Gastroesophageal sphincter (tissue), 4 donors: ENCODE data around the gene POFUT2. TPM values are rescaled to one million over a fixed set of nuclear protein-coding genes. Genes with fewer than 3 reads are reported as not detected.

Experiments used
- ATAC-seq: fragments of 150-250 bp; one replicate; pipeline ENCODE4 v1.9.1; 2016; ENCODE audit warnings: mild to moderate bottlenecking, moderate library complexity
- H3K27ac ChIP-seq, 4 donors: fragments of 200-600 bp; sonication (generic) in 3 of 4; 1 replicate in 3 of 4; 2 replicates in 1 of 4; pipeline ENCODE4 v1.5.1; 2016 to 2019
- H3K27me3 ChIP-seq: fragments of 200-600 bp; sonication (generic); one replicate; pipeline ENCODE4 v1.5.1; 2019
- H3K36me3 ChIP-seq, 2 donors: fragments of 200-600 bp; sonication (generic); one replicate each; pipeline ENCODE4 v1.5.1; 2019; ENCODE audit warnings: control low read depth in 1 of 2
- H3K4me1 ChIP-seq, 3 donors: fragments of 200-600 bp; sonication (generic); 1 replicate in 2 of 3; 2 replicates in 1 of 3; pipeline ENCODE4 v1.5.1; 2016 to 2019; ENCODE audit warnings: control low read depth in 2 of 3
- H3K4me3 ChIP-seq, 2 donors: fragments of 200-600 bp; sonication (generic); one replicate each; pipeline ENCODE4 v1.5.1; 2019; ENCODE audit warnings: mild to moderate bottlenecking in 1 of 2, moderate library complexity in 1 of 2
- H3K9me3 ChIP-seq, 3 donors: fragments of 200-600 bp; sonication (generic); one replicate each; pipeline ENCODE4 v1.5.1; 2017 to 2019; ENCODE audit warnings: control low read depth in 2 of 3
- CTCF ChIP-seq, 4 experiments: fragments of 200-600 bp in 2 of 4; fragments of 450-650 bp in 2 of 4; sonication (generic) in 1 of 4; IDR thresholded peaks; one replicate each; pipeline ENCODE4 v1.5.1; 2017 to 2019; ENCODE audit warnings: antibody characterized with exemption in 4 of 4, mild to moderate bottlenecking in 2 of 4, moderate library complexity in 2 of 4
- EP300 ChIP-seq: sonication (generic); formaldehyde crosslinking; IDR thresholded peaks from one replicate; pipeline ENCODE4 v1.6.1; 2017; ENCODE audit warnings: antibody characterized with exemption, mild to moderate bottlenecking
- POLR2A ChIP-seq, 2 donors: fragments of 450-650 bp; IDR thresholded peaks; one replicate each; pipeline ENCODE4 v1.6.1; 2017; ENCODE audit warnings: antibody characterized with exemption in 2 of 2, mild to moderate bottlenecking in 2 of 2, moderate library complexity in 1 of 2
- POLR2AphosphoS5 ChIP-seq: sonication (generic); formaldehyde crosslinking; IDR thresholded peaks from one replicate; pipeline ENCODE4 v1.6.1; 2017; ENCODE audit warnings: antibody characterized with exemption
- WGBS, 2 donors: methylation state at CpG; one replicate each; pipeline ENCODE4 v1.1.5; 2018; ENCODE audit warnings: low coverage in 1 of 2; 5-methylcytosine and 5-hydroxymethylcytosine counted together
- total RNA-seq, 4 donors: library from RNA; depleted of rRNA; stranded (reverse); fragments of >200 nt; gene quantifications; one replicate each; pipeline ENCODE4 v1.1.0, GENCODE V29; 2016

Gene POFUT2
- total RNA-seq, 4 donors from 2014 or later, result 17.6 to 31.1 (median 24.2) TPM

- Histone ChIP-seq H3K4me3 (no peak overlapping the region), H3K36me3 (no peaks in the 10 kb centered on the region), H3K9me3 (no peaks in the 10 kb centered on the region), H3K27ac (no peak overlapping the region), H3K4me1 (peaks cover 0 to 20% (median 6%) of the 10 kb centered on the region in 3 donors), H3K27me3 (no peaks in the 10 kb centered on the region)
- ATAC-seq, result no peak
- no CpG with 5 or more reads among the region's 14 CpGs for WGBS, 2 donors
- TF ChIP-seq POLR2A (IDR thresholded peaks at IDR 0.05) (no peak), EP300 (no peak), POLR2AphosphoS5 (no peak), CTCF (IDR thresholded peaks at IDR 0.05) (no peak)
Observed at GRCh38 chr21:45335151-45335760, 47.6 kb upstream of the POFUT2 start.

GRCh38 chr21:45334591-45335081 is 46.9 kb upstream of the POFUT2 start:
- no peaks in the 10 kb centered on the region for H3K9me3 ChIP-seq
- H3K27me3 ChIP-seq, result no peaks in the 10 kb centered on the region
- no peak for TF ChIP-seq EP300
- no peak overlapping the region for H3K27ac ChIP-seq
- H3K4me3 ChIP-seq, result no peak overlapping the region
- H3K36me3 ChIP-seq, result no peaks in the 10 kb centered on the region
- peaks cover 0 to 23% (median 12%) of the 10 kb centered on the region in 3 donors for H3K4me1 ChIP-seq
- ATAC-seq, result no peak
- WGBS, 2 donors, result 92% methylated on average over 4 of the region's 9 CpGs; no CpG with 5 or more reads in 1 of the 2 donors

- WGBS, 2 donors, result 74 to 92% methylated on average over 2 to 7 of the region's 8 CpGs
- H3K36me3 ChIP-seq, result no peaks in the 10 kb centered on the region
- TF ChIP-seq POLR2A (IDR thresholded peaks at IDR 0.05), result no peak
- TF ChIP-seq EP300, result no peak
- no peak for TF ChIP-seq POLR2AphosphoS5
- TF ChIP-seq CTCF (IDR thresholded peaks at IDR 0.05), result no peak
- ATAC-seq, result no peak
- H3K27ac ChIP-seq, result no peak overlapping the region
- no peaks in the 10 kb centered on the region for H3K27me3 ChIP-seq
- H3K4me1 ChIP-seq, result peaks cover 0 to 27% (median 16%) of the 10 kb centered on the region in 3 donors
- H3K9me3 ChIP-seq, result no peaks in the 10 kb centered on the region
- no peak overlapping the region for H3K4me3 ChIP-seq
Observed at GRCh38 chr21:45334134-45334533, 46.4 kb upstream of the POFUT2 start.

- no peaks in the 10 kb centered on the region for H3K27me3 ChIP-seq
- H3K36me3 ChIP-seq, result no peaks in the 10 kb centered on the region
- H3K4me3 ChIP-seq, result no peak overlapping the region
- peaks cover 0 to 28% (median 16%) of the 10 kb centered on the region in 3 donors for H3K4me1 ChIP-seq
- no peaks in the 10 kb centered on the region for H3K9me3 ChIP-seq
- TF ChIP-seq POLR2AphosphoS5 (no peak), EP300 (no peak), CTCF (IDR thresholded peaks at IDR 0.05) (no peak)
- H3K27ac ChIP-seq, result no peak overlapping the region
- WGBS, 2 donors, result 72 to 91% methylated on average over 9 to 11 of the region's 18 CpGs
- no peak for ATAC-seq
Observed at GRCh38 chr21:45333583-45334121, 46.0 kb upstream of the POFUT2 start.

- Histone ChIP-seq H3K36me3 (no peaks in the 10 kb centered on the region), H3K4me1 (peaks cover 0 to 28% (median 16%) of the 10 kb centered on the region in 3 donors), H3K27me3 (no peaks in the 10 kb centered on the region), H3K4me3 (no peak overlapping the region), H3K9me3 (no peaks in the 10 kb centered on the region), H3K27ac (no peak overlapping the region)
- no peak for ATAC-seq
- 95% methylated on average over 4 of the region's 16 CpGs; no CpG with 5 or more reads in 1 of the 2 donors for WGBS, 2 donors
- no peak for TF ChIP-seq POLR2A (IDR thresholded peaks at IDR 0.05)
- TF ChIP-seq CTCF (IDR thresholded peaks at IDR 0.05), result no peak
- no peak for TF ChIP-seq EP300
- TF ChIP-seq POLR2AphosphoS5, result no peak
Observed at GRCh38 chr21:45332981-45333582, 45.4 kb upstream of the POFUT2 start.
